GM21825 (cell line): ENCODE results near the gene DLEC1.
"Not testable (repeated sequence)": the region's sequence is repeated elsewhere in the genome, so short reads cannot be mapped to it uniquely, and the experiment has no call there.

ENCODE experiments used
- ATAC-seq: cut with Tn5 transposase; IDR thresholded peaks from one replicate; pipeline ENCODE4 v1.9.1; 2021; ENCODE audit warnings: mild to moderate bottlenecking, moderate library complexity; ENCODE audit not compliant: unreplicated experiment

Gene DLEC1

DNA sequence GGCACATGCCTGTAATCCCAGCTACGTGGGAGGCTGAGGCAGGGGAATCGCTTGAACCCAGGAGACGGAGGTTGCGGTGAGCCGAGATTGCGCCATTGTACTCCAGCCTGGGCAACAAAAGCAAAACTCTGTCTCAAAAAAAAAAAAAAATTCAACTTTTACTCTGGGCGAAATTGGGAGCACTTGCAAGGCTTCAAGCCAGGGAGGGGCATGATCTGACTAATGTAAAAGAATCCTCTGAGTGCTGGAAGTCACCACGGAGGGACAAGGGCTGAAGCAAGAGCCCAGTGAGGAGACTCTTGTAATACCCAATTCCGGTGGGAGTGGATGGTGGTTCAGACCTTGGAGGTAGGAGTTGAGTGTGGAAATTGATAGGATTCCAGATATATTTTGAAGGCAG lies 4.7 kb upstream of the DLEC1 start:
- not testable (repeated sequence) for ATAC-seq

DNA sequence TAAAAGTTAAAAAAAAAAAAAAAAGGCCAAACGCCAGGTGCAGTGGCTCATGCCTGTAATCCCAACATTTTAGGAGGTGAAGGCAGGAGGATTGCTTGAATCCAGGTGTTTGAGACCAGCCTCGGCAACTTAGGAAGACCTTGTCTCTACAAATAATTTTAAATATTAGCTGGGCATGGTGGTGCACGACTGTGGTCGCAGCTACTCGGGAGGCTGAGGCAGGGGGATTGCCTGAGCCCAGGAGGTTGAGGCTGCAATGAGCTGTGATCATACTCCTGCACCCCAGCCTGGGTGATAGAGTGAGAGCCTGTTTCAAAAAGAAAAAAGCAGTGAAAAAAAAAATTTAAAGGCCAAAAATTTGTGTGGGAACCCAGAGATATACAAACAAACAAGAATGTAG lies 2.7 kb upstream of the DLEC1 start:
- ATAC-seq: no peak

DNA sequence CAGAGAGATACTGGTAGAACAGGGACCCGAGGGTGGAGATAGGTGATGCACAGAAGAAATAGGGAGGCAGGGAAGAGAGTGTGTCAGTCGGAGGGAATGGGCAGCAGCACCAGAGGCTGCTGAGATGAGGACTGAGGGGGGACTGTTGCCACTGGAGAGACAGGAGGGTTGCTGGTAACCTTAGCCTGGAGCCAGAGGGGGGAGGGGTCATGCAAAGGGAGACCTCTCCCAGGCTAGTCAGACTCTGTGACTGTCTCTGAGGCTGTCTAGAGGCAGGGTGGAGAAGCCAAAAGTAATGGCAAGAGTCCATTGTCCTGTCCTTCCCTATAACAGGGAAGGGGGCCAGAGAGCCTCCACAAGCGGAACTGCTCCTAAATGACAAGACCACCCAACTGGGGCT lies 2.1 kb upstream of the DLEC1 start:
- no peak for ATAC-seq

DNA sequence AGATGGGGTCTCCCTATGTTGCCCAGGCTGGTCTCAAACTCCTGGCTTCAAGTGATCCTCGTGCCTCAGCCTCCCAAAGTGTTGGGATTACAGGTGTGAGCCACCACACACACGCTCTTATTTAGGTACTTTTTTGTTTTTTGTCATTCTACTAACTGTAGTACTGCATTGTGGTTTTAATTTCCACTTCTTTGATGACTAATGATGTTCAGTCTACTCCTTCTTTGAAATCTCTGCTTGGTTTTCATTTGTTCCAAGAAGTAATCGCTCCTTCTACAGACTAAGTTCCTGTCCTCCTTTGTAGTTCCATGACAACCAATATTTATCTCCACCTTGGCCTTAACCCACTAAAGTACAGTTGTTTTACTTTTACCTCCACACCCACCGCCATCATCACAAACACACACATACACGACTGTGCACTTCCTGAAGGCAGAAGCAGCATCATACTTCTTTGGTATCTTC lies 529 bp upstream of the DLEC1 start:
- no peak for ATAC-seq

DNA sequence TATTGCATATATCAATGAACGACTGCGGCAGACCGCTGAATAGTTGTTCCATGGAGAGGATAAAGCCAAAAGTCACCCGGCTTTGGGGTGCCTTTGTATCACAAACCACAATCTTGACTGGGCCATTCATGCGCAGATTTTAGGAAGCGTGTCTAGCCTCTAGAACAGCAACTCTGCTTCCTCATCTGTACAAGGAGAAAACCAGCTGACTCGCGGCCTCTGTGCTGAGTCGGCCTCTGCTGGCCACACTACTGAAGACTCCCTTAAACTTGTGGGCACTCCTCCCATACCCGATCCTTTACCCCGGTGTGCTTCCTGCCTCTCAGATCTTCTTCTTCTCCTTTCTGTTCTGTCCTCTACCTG lies 872 bp downstream of the DLEC1 start:
- peak; percentile 71 for ATAC-seq

DNA sequence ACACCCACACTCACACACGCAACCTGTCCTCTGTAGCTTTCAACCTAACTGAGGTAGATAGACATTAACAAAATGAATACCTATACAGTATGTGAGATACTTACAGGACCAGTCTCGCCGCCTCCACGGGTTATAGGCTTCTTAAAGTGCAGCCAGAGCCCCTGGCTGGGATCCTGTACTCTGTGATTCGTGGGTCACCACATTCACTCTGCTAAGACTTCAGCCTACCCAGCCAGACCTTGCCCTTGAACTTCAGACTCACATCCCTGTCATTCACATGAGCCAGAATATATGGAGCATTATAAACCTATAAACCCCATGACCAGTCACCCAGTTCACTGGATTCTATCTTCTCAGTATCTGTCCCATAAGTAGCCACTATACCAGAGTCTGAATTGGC lies 1.4 kb downstream of the DLEC1 start:
- no peak for ATAC-seq

DNA sequence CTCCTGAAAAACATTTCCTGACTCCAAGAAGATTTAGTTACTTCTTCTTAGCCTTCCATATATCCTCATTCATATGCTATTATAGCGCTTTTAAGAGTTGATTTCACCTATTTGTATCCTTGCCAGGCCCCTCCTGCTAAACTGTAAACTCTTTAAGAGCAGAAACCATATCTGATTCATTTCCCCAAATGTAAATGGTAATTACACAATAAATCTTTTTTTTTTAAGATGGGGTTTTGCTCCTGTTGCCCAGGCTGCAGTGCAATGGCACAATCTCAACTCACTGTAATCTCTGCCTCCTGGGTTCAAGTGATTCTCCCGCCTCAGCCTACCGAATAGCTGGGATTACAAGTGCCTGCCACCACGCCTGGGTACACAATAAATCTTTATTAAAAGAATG lies 4.5 kb downstream of the DLEC1 start:
- no peak for ATAC-seq

DNA sequence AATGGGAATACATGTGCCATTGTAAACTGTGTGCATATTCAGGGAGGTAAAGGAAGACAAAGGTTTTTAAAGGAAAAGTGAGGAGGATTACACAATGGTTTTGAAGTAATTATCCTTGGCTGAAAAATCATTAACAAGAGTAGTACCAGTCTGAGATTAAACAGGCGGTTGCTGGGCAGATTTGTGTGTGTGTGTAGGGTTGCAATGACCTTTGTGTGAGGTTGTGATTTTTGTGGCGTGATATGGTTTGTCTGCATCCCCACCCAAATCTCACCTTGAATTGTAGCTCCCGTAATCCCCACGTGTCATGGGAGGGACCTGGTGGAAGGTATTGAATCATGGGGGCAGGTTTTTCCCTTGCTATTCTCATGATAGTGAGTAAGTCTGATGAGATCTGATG lies 7.0 kb downstream of the DLEC1 start:
- ATAC-seq: no peak

DNA sequence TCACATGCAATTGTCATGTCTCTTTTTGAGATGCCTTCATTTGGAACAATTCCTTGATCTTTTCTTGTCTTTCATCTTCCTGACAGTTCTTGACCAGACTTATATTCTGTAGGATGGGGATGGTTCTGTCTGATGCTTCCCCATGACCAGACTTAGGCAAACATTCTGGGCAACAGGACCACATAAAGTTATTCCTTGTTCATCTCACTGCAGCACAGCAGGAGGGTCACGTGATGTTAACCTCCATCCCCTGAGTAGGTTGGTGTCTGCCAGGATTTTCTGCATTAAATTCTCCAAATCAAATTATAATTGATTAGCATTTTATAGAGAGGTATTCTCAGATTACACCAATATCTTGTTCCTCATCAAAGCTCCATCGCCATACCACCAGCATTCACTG lies 7.8 kb downstream of the DLEC1 start:
- ATAC-seq: no peak

DNA sequence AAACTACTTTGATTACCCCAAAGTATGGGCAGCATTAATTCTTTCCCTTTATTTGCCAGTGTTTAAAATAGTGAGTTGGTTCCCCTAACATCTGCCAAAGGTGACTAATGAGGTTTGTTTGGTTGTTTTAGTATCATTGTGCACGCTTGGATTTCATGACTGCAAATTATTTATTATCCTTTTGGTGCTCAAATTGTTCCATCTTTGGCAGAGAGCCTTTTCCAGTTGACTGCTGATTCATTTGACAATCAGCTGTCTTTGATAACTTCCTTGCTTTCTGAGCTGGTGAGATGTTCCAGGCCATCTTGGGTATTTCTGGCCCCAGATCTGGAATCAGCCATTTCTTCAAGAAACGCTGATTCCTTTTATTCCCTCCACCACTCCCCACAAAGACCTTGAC lies 8.9 kb downstream of the DLEC1 start:
- no peak for ATAC-seq

DNA sequence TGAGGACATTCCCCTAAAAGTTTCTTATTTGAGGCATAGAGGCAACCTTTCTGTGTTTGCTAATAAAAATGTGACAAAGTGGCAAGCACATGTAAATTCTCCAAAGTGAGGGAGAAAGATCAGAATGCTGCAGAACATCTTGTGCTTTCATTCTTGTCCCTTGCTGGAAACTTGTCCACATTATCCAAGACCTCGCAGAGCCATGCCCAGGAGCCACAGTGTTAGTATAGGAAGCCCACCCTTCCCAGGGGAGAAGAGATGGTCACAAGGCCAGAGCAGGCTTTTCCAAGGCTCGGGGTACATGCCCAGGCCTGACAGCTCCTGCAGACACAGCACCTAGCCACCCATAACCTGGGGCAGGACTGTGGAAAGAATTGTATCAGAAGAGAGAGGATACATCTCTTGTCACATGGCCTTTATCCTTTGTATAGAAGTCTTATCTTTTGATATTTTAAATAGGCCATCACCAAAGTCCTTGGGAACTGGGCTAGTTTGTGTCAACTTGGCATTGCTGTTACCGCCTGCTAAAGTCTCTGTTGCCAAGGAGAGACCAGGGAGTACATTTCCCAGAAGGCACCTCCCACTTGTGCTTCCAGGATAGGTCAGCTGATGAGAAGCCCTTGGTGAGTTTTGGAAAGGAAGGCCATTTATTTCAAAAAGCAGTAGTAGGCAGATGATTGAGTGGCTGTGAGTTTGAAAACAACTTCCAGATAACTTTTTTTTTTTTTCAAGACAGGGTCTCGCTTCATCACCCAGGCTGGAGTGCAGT lies 10.5 kb downstream of the DLEC1 start:
- ATAC-seq: no peak

DNA sequence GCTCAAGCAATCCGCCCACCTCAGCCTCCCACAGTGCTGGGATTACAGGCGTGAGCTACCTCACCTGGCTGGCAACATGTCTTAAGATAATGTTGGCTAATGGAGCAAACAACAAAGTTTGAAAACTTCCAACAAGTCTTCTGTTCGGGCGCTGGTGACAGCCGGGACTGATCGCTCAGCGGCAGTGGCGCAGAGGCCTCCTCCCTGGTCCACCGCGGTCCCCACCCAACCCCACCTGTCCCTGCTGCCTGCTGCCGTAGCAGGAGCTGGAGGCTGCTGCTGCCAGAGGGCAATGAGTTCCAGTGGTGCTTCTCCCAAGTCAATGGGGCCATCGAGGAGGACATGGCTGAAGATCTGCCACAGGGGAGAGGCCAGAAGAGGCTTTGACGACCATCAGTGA lies 12.1 kb downstream of the DLEC1 start:
- ATAC-seq: no peak

DNA sequence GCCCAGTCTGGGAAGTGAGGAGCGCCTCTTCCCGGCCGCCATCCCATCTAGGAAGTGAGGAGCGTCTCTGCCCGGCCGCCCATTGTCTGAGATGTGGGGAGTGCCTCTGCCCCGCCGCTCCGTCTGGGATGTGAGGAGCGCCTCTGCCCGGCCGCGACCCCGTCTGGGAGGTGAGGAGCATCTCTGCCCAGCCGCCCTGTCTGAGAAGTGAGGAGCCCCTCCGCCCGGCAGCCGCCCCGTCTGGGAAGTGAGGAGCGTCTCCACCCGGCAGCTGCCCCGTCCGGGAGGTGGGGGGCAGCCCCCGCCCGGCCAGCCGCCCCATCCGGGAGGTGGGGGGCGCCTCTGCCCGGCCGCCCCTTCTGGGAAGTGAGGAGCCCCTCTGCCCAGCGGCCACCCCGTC lies 14.3 kb downstream of the DLEC1 start:
- not testable (repeated sequence) for ATAC-seq

DNA sequence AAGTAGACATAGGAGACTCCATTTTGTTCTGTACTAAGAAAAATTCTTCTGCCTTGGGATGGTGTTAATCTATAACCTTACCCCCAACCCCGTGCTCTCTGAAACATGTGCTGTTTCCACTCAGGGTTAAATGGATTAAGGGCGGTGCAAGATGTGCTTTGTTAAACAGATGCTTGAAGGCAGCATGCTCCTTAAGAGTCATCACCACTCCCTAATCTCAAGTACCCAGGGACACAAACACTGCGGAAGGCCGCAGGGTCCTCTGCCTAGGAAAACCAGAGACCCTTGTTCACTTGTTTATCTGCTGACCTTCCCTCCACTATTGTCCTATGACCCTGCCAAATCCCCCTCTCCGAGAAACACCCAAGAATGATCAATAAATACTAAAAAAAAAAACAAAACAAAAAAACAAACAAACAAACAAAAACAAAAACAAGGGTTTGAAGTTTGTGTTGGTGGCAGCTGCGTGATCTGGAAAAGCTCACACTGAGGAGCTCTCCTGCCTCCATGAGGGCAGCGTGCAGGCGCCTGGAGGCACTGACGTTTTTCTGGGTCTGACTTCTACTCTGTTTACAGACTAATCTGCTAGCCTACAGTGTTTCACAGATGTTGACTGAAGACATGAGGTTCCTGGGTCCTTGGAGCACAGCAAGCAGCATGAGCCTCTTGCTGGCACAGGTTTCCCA lies 14.9 kb downstream of the DLEC1 start:
- ATAC-seq: not testable (repeated sequence)

DNA sequence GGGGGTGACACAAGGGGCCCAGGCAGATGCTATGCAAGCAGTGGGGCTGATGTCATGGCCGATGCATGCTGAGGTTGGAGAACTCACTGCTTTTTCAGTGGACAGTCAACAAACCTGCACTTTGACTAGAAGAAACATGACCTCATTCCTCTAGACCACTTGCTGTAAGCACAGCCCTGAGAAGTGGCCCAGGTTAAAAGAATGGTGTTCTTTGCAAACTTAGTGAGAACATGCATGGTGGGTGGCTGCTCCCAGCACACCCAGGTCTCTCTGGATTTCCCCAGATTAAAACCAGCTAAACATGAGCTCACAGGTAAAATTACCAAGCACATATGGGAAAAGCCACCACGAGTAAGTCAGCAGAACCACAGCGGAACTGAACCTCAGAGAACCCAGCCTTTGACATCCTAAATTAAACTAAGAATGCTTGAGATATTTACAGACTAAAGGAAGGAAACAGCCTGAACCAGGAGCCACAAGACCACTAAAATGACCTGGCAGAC lies 15.5 kb downstream of the DLEC1 start:
- no peak for ATAC-seq

DNA sequence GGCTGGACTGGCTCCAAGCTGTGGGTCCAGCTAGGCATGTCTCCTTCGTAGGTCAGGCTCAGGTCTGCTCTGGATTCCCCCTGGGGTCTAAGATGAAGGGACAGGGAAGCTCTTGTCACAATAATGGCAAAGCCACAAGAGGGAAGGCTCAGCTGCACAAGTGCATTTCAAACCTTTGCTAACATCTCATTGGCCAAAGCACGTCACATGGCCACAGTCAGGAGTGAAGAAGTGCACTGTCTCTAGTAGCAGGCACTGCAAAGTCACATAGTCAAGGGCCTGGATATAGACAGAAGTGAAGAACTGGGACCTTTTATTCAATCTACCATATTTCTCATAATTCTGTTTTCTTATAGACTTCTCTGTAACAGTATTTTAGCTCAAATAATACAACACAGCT lies 20.1 kb downstream of the DLEC1 start:
- no peak for ATAC-seq

DNA sequence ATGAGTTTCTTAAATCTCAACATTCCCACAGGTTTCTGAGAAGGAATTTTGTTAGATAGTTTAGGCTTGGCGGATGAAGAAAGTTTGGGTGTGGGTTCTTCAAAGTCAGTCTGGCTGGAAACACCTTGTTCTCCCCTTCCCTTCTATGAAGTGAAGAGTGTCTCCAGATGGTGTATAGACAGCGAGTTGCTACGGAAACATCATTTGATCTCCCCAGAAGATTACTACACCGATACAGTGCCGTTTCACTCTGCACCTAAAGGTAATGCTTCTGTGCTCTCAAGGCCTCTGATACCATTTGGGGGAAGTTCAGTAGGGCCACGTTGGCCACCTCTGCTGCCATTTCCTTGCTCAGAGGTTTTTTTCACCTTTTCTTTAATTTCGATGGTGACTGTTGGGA lies 20.6 kb downstream of the DLEC1 start:
- no peak for ATAC-seq

DNA sequence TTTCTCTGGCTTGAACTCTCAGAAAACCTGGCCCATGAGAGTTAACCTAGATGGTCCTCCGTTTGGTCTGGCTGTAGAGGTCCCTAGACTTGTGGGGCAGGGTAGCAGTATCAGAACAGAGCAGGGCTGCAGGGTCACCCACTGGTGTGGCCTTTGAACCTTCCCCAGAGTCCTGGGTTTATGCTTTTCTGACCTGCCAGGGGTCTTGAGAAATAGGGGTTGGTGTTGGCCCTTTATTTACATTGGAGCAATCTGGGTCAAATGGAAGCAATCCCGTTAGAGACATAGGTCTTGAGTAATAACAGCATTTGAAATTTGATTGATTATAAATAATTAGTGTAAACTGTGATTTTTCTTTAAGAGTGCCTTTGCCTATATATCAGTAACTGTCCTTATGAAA lies 23.8 kb downstream of the DLEC1 start:
- no peak for ATAC-seq

DNA sequence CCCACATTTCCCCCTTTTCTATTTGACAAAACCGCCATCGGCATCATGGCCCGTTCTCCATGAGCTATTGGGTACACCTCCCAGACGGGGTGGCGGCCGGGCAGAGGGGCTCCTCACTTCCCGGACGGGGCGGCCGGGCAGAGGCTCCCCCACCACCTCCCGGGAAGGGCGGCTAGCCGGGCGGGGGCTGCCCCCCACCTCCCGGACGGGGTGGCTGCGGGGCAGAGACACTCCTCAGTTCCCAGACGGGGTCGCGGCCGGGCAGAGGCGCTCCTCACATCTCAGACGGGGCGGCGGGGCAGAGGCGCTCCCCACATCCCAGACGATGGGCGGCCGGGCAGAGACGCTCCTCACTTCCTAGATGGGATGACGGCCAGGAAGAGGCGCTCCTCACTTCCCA lies 25.4 kb downstream of the DLEC1 start:
- ATAC-seq: not testable (repeated sequence)

DNA sequence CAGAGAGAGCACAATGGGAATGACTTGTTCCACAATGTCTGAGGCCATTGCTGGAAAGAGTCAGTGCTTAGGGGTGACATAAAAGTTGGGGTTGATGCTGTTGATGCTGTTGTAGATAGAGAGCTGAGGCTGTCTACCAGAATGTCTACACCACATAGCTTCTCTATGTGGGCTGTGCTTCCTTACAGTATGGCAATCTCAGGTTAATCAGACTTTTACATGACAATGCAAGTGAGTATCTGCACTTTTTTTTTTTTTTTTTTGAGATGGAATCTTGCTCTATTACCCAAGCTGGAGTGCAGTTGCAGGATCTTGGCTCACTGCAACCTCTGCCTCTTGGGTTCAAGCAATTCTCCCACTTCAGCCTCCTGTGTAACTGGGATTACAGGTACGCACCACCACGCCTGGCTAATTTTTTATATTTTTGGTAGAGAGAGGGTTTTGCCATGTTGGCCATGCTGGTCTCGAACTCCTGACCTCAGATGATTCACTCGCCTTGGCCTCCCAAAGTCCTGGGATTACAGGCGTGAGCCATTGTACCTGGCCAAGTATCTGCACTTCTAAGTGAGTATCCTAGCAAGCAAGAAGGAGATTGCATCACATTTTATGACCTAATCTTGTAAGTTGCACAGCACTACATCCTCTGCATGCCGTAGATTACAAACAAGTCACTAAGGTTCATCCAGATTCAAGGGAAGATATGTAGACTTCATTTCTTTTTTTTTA lies 28.7 kb downstream of the DLEC1 start:
- no peak for ATAC-seq

DNA sequence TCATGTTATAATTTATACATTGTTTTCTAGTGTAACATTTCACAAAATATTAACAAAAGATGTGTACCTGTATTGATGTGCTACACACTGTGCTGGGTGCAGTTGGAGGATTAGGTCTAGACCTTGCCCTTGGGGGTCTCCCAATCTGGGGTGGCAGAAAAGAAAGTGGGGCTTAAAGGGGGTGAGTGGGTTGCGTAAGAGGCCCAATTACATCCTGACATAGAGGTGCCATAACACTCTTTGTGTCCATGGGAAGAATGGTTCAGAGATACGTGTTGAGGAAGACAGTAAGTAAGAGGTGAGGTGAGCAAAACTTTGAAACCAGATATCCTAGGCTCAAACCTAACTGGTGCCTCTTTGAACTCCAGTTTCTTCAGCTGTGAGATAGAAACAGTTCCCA lies 31.0 kb downstream of the DLEC1 start:
- ATAC-seq: no peak

DNA sequence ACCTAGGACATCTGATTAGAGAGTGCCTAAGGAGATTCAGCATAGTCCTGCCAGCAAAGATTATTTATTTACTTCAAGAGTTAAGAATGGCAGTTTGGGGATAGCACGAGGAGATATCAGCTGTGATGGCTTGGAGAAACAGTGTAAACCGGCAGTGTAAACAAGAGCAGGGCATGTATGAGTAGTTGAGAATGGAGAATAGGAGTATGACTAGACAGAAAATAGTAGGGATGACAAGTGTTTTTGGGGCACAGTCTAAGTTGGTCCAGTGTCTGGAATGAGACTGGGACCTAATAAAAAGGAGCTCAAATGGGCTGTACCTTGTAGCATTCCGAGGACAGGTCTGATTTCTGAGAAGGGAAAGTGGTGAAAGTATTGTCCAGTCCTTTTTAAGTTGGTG lies 38.1 kb downstream of the DLEC1 start:
- ATAC-seq: not testable (repeated sequence)
